Lung (tissue), 12 donors: Measurements from ENCODE around the gene SHISA8. TPM values are rescaled to one million over a fixed set of nuclear protein-coding genes. Genes with fewer than 3 reads are reported as not detected.

ENCODE experiments used
- ATAC-seq: fragments of 200-7000 bp; cut with Tn5 transposase; one replicate; pipeline ENCODE4 v1.9.1; 2020; ENCODE audit warnings: moderate number of reproducible peaks; ENCODE audit not compliant: insufficient read depth, low FRiP score
- DNase-seq, 3 donors: peaks; one replicate each; pipeline ENCODE4 v3.0.0-alpha.2; 2013 to 2017
- H3K27ac ChIP-seq, 2 donors: one replicate each; pipeline ENCODE4 v1.5.1; 2013; ENCODE audit warnings: mild to moderate bottlenecking in 2 of 2, moderate library complexity in 2 of 2, control low read depth in 1 of 2, inconsistent platforms in 1 of 2, low read depth in 1 of 2, low read length in 1 of 2
- H3K27me3 ChIP-seq, 3 donors: one replicate each; pipeline ENCODE4 v1.5.1; 2013; ENCODE audit warnings: low read length in 2 of 3; ENCODE audit not compliant: control insufficient read depth in 3 of 3, insufficient read depth in 3 of 3
- H3K36me3 ChIP-seq, 4 donors: one replicate each; pipeline ENCODE4 v1.5.1; 2013; ENCODE audit warnings: low read length in 4 of 4, mild to moderate bottlenecking in 1 of 4, moderate library complexity in 1 of 4; ENCODE audit not compliant: control insufficient read depth in 4 of 4, insufficient read depth in 4 of 4
- H3K4me1 ChIP-seq, 5 donors: one replicate each; pipeline ENCODE4 v1.5.1; 2013; ENCODE audit warnings: low read length in 5 of 5, mild to moderate bottlenecking in 2 of 5, moderate library complexity in 1 of 5; ENCODE audit not compliant: control insufficient read depth in 5 of 5, insufficient read depth in 5 of 5
- H3K4me3 ChIP-seq: one replicate; pipeline ENCODE4 v1.5.1; 2013; ENCODE audit warnings: mild to moderate bottlenecking, control low read depth, moderate library complexity
- H3K9ac ChIP-seq, 2 donors: one replicate each; pipeline ENCODE4 v1.5.1; 2013; ENCODE audit warnings: low read length in 2 of 2, control low read depth in 1 of 2; ENCODE audit not compliant: insufficient read depth in 1 of 2
- H3K9me3 ChIP-seq, 4 donors: one replicate each; pipeline ENCODE4 v1.5.1; 2013; ENCODE audit warnings: low read length in 3 of 4, mild to moderate bottlenecking in 1 of 4, moderate library complexity in 1 of 4; ENCODE audit not compliant: control insufficient read depth in 4 of 4, insufficient read depth in 3 of 4
- WGBS, 2 donors: extraction: QIAGEN DNeasy Blood & Tissue Kit; methylation state at CpG; one replicate each; pipeline ENCODE4 v1.1.7; 2013; 5-methylcytosine and 5-hydroxymethylcytosine counted together
- polyA plus RNA-seq, 2 donors: library from polyadenylated mRNA; stranded (reverse); fragments of 200-250 nt; gene quantifications; one replicate each; pipeline ENCODE4 v1.2.1, GENCODE V29; 2013
- total RNA-seq, 2 donors: library from RNA; depleted of rRNA in 1 of 2; stranded (reverse); fragments of >200 nt in 1 of 2; gene quantifications; one replicate each; pipeline ENCODE4 v1.2.1, GENCODE V29; 2014 to 2021
- TF ChIP-seq, protein P1 (sequence below): IDR thresholded peaks from 2 replicates; pipeline ENCODE4 v1.5.1; 2012; ENCODE audit warnings: mild to moderate bottlenecking; ENCODE audit errors: control extremely low read depth, extremely low read depth
- donor health status: control.
- donor health status: control.
- donor health status: Bipolar disorder and iron deficiency.
- donor health status: healthy.
- donor health status: DM: yes; HTN: yes; CAD: no.

Gene SHISA8
- total and polyA plus RNA-seq, 4 donors = 0.02 to 0.34 TPM; not detected in 2

DNA sequence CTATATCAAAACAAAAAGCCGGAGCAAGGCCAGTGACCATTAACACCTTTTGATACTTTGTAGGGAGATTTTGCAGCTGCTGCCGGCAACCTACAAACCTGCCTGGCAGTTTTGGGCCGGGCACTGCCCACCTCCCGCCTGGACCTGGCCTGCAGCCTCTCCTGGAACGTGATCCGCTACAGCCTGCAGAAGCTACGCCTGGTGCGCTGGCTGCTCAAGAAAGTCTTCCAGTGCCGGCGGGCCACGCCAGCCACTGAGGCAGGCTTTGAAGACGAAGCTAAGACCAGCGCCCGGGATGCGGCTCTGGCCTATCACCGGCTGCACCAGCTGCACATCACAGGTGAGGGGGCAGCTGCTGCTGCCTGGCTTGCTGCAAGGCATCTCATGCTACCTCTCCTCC lies 34.2 kb downstream of the SHISA8 start:
- H3K4me1 ChIP-seq = no peaks in the 10 kb centered on the region
- peaks cover 43 to 70% (median 55%) of the 10 kb centered on the region in 4 donors for H3K36me3 ChIP-seq
- H3K27ac ChIP-seq = no peak overlapping the region
- no peaks in the 10 kb centered on the region for H3K9me3 ChIP-seq
- no peak overlapping the region for H3K9ac ChIP-seq
- no peaks in the 10 kb centered on the region for H3K27me3 ChIP-seq
- no peak for ATAC-seq
- H3K4me3 ChIP-seq = no peak overlapping the region
- 94 to 97% methylated on average over 16 of the region's 16 CpGs for WGBS, 2 donors
- TF ChIP-seq, protein P1, sequence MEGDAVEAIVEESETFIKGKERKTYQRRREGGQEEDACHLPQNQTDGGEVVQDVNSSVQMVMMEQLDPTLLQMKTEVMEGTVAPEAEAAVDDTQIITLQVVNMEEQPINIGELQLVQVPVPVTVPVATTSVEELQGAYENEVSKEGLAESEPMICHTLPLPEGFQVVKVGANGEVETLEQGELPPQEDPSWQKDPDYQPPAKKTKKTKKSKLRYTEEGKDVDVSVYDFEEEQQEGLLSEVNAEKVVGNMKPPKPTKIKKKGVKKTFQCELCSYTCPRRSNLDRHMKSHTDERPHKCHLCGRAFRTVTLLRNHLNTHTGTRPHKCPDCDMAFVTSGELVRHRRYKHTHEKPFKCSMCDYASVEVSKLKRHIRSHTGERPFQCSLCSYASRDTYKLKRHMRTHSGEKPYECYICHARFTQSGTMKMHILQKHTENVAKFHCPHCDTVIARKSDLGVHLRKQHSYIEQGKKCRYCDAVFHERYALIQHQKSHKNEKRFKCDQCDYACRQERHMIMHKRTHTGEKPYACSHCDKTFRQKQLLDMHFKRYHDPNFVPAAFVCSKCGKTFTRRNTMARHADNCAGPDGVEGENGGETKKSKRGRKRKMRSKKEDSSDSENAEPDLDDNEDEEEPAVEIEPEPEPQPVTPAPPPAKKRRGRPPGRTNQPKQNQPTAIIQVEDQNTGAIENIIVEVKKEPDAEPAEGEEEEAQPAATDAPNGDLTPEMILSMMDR = no peak
- DNase-seq = no peak

DNA sequence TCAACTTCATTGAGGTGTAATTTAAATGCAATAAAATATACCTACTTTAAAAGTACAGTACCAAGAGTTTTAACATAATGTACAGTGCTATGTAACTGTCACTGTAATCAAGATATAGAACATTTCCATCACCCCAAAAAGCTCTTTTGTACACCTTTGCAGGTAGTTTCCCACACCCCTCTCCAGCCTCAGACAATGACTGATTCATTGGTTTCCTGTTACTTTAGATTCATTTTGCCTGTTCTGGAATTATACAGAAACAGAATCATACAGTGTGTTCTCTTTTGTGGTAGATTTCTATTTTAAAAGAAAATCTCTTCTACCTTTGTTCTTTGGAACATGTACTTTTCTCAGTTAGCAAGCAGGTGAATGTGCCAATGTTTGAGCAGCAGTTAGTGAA lies 38.2 kb downstream of the SHISA8 start:
- Histone ChIP-seq H3K36me3 (peaks cover 30 to 54% (median 38%) of the 10 kb centered on the region in 4 donors), H3K4me1 (no peaks in the 10 kb centered on the region), H3K27me3 (no peaks in the 10 kb centered on the region), H3K27ac (no peak overlapping the region), H3K9ac (no peak overlapping the region), H3K4me3 (no peak overlapping the region), H3K9me3 (no peaks in the 10 kb centered on the region)
- TF ChIP-seq, protein P1 = no peak
- ATAC-seq (no peak), DNase-seq (no peak)

DNA sequence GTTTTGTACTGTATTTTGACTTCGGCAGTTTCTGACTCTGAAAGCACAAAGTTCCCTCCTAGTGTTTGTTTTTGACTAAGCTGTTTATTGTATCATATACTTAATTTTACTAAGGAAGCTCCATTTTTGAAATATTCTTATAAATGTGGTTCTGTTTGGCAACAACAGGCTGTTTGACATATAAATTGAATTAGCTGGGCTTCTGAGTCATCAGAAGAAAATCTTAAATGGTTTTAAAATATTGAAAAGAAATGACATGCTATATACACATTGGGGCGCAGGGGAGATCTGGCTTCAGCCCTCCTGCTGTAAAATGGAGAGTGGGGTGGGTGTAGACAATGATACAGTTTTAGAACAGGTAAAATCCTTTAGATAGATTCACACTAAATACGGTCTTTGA lies 38.6 kb downstream of the SHISA8 start:
- peaks cover 29 to 50% (median 35%) of the 10 kb centered on the region in 4 donors for H3K36me3 ChIP-seq
- WGBS, 2 donors = 96 to 98% methylated on average over 3 of the region's 3 CpGs
- no peak overlapping the region for H3K4me3 ChIP-seq

More for the DNA sequence above, 38.6 kb downstream of the SHISA8 start:
- H3K9me3 ChIP-seq = no peaks in the 10 kb centered on the region
- no peak for ATAC-seq
- H3K27ac ChIP-seq = no peak overlapping the region
- no peak for DNase-seq
- no peaks in the 10 kb centered on the region for H3K27me3 ChIP-seq
- TF ChIP-seq, protein P1 = no peak
- no peaks in the 10 kb centered on the region for H3K4me1 ChIP-seq
- H3K9ac ChIP-seq = no peak overlapping the region
